GM21390 (cell line): Measurements from ENCODE around the gene FXYD3.

ENCODE experiments used
- ATAC-seq: cut with Tn5 transposase; IDR thresholded peaks from one replicate; pipeline ENCODE4 v1.9.1; 2021; ENCODE audit not compliant: unreplicated experiment

FXYD3 gene

GRCh38 chr19:35105411-35106290 lies 10.0 kb upstream of the FXYD3 start:
- no peak for ATAC-seq

- ATAC-seq: no peak
Measured at GRCh38 chr19:35106291-35106583, 9.4 kb upstream of the FXYD3 start.

GRCh38 chr19:35106898-35107541 lies 8.6 kb upstream of the FXYD3 start:
- ATAC-seq: no peak

- no peak for ATAC-seq
Measured at GRCh38 chr19:35107545-35107944, 8.1 kb upstream of the FXYD3 start.

GRCh38 chr19:35108730-35109129 lies 6.9 kb upstream of the FXYD3 start:
- no peak for ATAC-seq

- ATAC-seq: no peak
Measured at GRCh38 chr19:35109395-35110112, 6.1 kb upstream of the FXYD3 start.

GRCh38 chr19:35110974-35111373 lies 4.6 kb upstream of the FXYD3 start:
- no peak for ATAC-seq

GRCh38 chr19:35112995-35113688 lies 2.5 kb upstream of the FXYD3 start:
- no peak for ATAC-seq

GRCh38 chr19:35114353-35115176 lies 1.1 kb upstream of the FXYD3 start:
- ATAC-seq: no peak

- ATAC-seq: no peak
Measured at GRCh38 chr19:35116072-35116801, 614 bp downstream of the FXYD3 start.

- ATAC-seq: no peak
Measured at GRCh38 chr19:35117116-35117515, 1.5 kb downstream of the FXYD3 start.

GRCh38 chr19:35117799-35118198 lies 2.2 kb downstream of the FXYD3 start:
- no peak for ATAC-seq

- ATAC-seq: no peak
Measured at GRCh38 chr19:35118268-35119020, 2.8 kb downstream of the FXYD3 start.

GRCh38 chr19:35119091-35119490 lies 3.5 kb downstream of the FXYD3 start:
- no peak for ATAC-seq

- no peak for ATAC-seq
Measured at GRCh38 chr19:35119578-35120155, 4.0 kb downstream of the FXYD3 start.

- no peak for ATAC-seq
Measured at GRCh38 chr19:35120492-35120891, 4.9 kb downstream of the FXYD3 start.

GRCh38 chr19:35120898-35121297 lies 5.3 kb downstream of the FXYD3 start:
- no peak for ATAC-seq

- ATAC-seq: no peak
Measured at GRCh38 chr19:35122687-35123551, 7.3 kb downstream of the FXYD3 start.
